Measurements from ENCODE around the gene AFG1L.
"Not testable (repeated sequence)": the region's sequence is repeated elsewhere in the genome, so short reads cannot be mapped to it uniquely, and the experiment has no call there.

The AFG1L gene

GRCh38 chr6:108543175-108543940 is 248.5 kb downstream of the AFG1L start:
- DNase-seq (ENCODE audit: extremely low spot score, insufficient read length, low read depth) (no peak), FAIRE-seq (no peak)

GRCh38 chr6:108544606-108545005 is 249.8 kb downstream of the AFG1L start:
- DNase-seq (ENCODE audit: extremely low spot score, insufficient read length, low read depth) (no peak), FAIRE-seq (no peak)

- DNase-seq (ENCODE audit: extremely low spot score, insufficient read length, low read depth): no peak
- no peak for FAIRE-seq
Observed at GRCh38 chr6:108546079-108547049, 251.5 kb downstream of the AFG1L start.

- DNase-seq (ENCODE audit: extremely low spot score, insufficient read length, low read depth): no peak
- no peak for FAIRE-seq
Observed at GRCh38 chr6:108549241-108549640, 254.4 kb downstream of the AFG1L start.

DNA sequence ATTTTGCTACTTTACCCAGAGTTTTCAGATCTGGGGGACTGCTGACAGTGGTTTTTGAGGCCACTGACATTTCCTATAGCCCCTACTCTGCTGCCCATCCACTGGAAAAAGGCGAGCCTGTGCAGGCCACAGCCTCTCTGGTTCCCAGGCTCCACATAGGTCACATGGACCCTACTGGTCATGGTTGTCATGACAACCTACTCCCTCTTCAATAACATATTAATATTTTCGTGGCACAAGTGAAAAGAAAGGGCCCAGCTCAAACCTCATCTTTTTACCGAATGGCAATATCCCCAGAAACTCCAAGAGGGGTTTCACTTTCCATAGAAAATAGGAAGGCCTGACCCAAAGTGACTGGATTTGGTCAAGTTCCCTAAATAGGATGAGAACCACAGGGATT is 254.9 kb downstream of the AFG1L start:
- FAIRE-seq: no peak
- DNase-seq (ENCODE audit: extremely low spot score, insufficient read length, low read depth): no peak

GRCh38 chr6:108550256-108550655 is 255.4 kb downstream of the AFG1L start:
- FAIRE-seq: no peak

GRCh38 chr6:108555399-108556052 is 260.7 kb downstream of the AFG1L start:
- FAIRE-seq: no peak
- DNase-seq (ENCODE audit: extremely low spot score, insufficient read length, low read depth): no peak

More at GRCh38 chr6:108550256-108550655, 255.4 kb downstream of the AFG1L start:
- no peak for DNase-seq (ENCODE audit: extremely low spot score, insufficient read length, low read depth)

- DNase-seq (ENCODE audit: extremely low spot score, insufficient read length, low read depth) (no peak), FAIRE-seq (no peak)
Observed at GRCh38 chr6:108556250-108556649, 261.4 kb downstream of the AFG1L start.

- no peak for DNase-seq (ENCODE audit: extremely low spot score, insufficient read length, low read depth)
- FAIRE-seq: no peak
Observed at GRCh38 chr6:108556866-108557493, 262.1 kb downstream of the AFG1L start.

DNA sequence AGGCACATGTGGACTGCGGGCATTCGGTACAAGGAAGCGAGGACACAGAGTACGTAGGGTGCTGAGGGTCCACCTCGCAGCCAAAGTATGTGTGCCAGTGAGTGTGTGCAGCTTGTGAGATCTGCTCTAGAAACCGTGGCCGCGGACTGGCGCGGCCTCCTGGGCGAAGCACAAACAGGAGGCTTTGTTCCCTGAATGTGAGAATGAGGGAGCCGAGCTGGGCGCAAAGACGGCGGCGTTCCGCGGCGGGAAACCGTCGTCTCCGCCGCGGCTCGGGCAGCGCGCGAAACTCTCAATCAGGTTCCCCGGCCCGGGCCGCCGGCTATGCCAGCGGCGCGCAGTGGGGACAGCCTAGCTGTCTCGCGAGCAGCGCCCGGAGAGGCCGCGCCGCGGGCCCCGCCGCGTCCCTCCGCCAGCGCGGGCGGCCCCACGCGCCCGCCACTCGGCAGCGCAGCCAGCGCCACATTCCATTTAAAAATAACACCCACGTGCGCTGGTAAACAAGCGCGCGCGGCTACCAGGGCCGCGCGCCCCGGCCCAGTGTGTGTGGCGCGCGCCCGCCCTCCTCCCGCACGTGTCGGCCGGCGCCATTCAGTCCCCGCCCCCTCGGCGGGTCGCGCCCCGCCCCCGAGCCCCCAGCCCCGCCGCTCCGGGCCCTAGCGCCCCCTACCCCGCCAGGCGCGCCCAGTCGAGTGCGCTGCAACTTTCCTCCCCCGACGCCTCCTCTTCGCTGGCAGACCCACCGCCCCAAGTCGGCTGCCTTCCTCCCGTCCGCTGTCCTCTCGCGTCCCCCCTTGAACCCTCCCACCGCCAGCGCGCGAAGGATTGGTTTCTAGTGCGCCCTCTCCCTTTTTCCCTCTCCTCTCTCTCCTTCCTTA is 262.9 kb downstream of the AFG1L start:
- DNase-seq (ENCODE audit: extremely low spot score, insufficient read length, low read depth): no peak
- FAIRE-seq: no peak

DNA sequence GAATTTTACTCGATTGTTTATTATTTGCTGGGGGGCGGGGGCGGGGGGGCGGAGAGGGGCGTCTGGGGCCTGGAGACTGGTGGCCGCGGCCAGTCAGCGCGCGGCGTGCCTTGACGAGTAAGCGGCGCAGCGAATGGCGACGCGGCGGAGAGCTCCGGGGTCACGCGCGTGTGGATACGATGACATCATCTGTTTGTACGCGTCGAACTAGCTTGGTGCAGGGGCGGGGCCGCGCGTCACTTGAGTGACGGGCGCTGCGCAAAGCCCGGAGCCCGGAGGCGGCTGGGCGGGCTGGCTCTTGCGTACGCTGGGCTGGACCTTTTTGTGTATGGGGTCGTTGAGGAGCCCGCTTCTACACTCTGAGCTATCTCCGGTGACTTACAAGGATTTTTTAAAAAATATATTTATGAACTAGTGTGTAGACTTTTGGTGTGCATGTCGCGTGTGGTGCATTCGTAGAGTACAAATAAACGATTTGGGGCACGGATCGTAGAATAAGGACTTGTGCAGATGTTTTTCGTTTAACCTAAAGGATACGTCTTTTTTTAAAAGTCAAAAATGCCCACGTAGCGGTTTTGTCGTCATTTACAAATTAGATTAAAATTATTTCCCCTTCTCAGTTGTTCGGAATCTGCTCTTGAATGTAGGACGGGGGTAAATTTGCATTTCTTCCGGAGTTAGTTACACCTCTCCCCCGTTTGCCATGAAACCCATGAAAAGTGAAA is 263.7 kb downstream of the AFG1L start:
- peak; percentile 81 for FAIRE-seq
- DNase-seq (ENCODE audit: extremely low spot score, insufficient read length, low read depth): peak; percentile 62

DNA sequence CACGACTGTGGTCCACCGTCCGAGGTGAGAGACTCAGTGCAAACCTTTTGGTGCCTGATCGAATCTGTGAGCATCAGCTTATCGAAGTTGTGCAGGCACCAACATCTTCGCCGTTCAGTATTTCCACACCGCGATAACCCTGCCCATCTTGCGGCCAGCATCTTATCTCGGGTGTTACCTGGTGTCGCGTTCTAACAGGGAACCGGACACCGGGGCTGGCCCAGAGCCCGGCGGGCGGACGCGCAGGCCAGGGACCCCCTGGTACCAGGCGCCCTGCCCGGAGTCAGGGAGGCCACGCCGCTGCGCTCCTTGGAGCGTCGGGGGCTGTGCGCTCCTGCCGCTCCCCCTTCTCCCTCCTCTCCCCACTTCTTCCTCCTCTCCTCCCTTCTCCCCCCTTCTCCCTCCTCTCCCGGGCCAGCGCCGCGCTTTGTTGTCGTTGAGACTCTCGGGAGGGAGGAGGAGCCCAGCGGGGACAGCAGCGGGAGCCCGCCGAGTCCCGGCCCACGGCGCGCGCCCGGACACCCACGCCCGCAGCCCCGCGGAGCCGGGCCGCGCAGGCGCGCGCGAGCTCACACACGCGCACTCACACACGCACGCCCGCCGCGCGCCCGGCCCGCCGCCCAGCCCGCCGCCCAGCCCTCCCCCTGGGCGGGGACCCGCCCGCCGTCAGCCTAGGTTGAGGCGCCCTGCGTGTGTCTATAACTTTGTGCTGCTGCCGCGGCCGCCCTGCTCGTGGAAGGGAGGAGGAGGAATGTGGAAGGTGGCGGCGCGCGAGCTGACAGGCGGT is 264.4 kb downstream of the AFG1L start:
- DNase-seq (ENCODE audit: extremely low spot score, insufficient read length, low read depth): no peak
- FAIRE-seq: peak; percentile 9

DNA sequence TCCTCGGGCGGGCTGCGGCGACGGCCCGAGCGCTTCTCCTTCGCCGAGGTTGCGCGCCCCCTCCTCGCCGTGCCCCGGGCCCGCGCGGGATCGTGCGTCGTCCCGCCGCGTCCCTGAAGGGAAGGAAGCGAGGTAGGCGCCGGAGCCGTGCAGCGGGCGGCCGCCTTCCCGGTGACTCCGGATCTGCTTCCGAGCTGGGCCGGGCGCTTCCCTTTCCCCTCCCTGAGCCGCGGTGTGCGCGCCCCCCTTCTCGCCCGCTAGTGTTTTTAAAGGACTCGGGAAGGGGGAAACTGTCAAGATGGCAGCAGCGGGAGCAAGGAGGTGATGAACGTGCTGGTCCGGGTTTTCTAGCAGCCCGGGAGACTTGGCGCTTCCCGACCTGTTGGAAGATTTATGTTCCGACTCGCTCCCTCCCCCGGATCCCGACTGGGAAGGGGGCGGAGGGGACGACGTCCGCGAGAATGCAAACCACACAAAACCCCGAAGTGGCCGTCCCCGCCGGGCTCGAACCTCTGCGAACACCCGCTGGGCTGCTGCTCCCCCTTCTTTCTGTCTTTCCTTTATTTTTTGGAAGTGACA is 265.1 kb downstream of the AFG1L start:
- FAIRE-seq (no peak), DNase-seq (ENCODE audit: extremely low spot score, insufficient read length, low read depth) (no peak)

DNA sequence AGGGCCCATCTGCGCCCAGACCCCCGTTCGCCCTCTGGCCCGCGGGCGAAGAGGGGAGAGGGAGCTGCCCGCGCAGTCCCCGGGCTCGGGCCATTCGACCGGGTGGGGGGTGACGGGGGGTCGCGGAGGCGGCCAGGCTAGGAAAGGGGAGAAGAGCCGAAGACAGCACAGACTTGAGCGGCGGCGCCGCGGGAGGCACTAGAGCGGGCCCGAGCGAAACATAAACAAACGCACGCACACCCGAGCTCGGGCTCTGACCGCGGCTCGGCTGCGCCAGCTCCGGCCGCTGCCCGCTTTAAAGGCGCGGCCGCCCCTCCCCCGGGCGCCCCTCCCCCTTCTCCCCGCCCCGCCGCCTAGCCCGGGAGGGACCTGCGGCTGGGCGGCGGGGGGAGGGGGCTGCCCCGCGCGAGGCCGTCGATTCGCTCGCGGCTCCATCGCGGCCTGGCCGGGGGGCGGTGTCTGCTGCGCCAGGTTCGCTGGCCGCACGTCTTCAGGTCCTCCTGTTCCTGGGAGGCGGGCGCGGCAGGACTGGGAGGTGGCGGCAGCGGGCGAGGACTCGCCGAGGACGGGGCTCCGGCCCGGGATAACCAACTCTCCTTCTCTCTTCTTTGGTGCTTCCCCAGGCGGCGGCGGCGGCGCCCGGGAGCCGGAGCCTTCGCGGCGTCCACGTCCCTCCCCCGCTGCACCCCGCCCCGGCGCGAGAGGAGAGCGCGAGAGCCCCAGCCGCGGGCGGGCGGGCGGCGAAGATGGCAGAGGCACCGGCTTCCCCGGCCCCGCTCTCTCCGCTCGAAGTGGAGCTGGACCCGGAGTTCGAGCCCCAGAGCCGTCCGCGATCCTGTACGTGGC is 265.8 kb downstream of the AFG1L start, which contains the start of gene FOXO3:
Gene FOXO3, plus strand, starts transcription at position 455 of the 846 bp plus-strand sequence. Its CDS starts 292 bp downstream, at position 747.
- no peak for DNase-seq (ENCODE audit: extremely low spot score, insufficient read length, low read depth)
- no peak for FAIRE-seq

GRCh38 chr6:108561309-108561647 is 266.4 kb downstream of the AFG1L start:
- FAIRE-seq; DNase-seq (ENCODE audit: extremely low spot score, insufficient read length, low read depth): not testable (repeated sequence)

GRCh38 chr6:108561742-108562502 is 267.1 kb downstream of the AFG1L start:
- DNase-seq (ENCODE audit: extremely low spot score, insufficient read length, low read depth): no peak
- FAIRE-seq: no peak
